K562 (cell line): ENCODE measurements around the gene PACS1. TPM values are rescaled to one million over a fixed set of nuclear protein-coding genes. Genes with fewer than 3 reads are reported as not detected.

Experiments
- ATAC-seq: fragments of 200-7000 bp; cut with Tn5 transposase; 3 replicates; pipeline ENCODE4 v1.9.1; 2020; ENCODE audit warnings: moderate library complexity
- BruUV-seq: library from RNA; stranded (reverse); fragments of 400-500 nt; replicated peaks from 2 replicates; lab custom pipeline; 2021; lab: Mats Ljungman, UMichigan
- CTCF ChIA-PET: fragments of 300-600 bp; formaldehyde crosslinking; extraction: SDS; loops from one replicate; lab custom pipeline; 2021; ENCODE audit warnings: low intra/inter-chr PET ratio; lab: Yijun Ruan, JAX
- POLR2A ChIA-PET: fragments of 300-600, 350-650 bp; sonication (Branson Sonifier 250); formaldehyde crosslinking; extraction: SDS; loops from one replicate; lab custom pipeline; 2021; ENCODE audit warnings: antibody characterized with exemption, inconsistent platforms; lab: Yijun Ruan, JAX
- DNase-seq, 4 experiments: peaks; one replicate each; pipeline versions ENCODE4 v3.0.0 to v3.0.0-alpha.2; 2011 to 2018; ENCODE audit warnings: low spot score in 3 of 4, mixed read lengths in 3 of 4; ENCODE audit errors: extremely low read depth in 1 of 4
- FAIRE-seq: peaks from 2 replicates; lab custom pipeline; 2011; peaks lifted over from hg19 to GRCh38; lab: Jason Lieb, UNC
- H2AFZ ChIP-seq: 2 replicates; pipeline ENCODE4 v1.6.0; 2011; ENCODE audit warnings: low read depth, low read length, control low read depth, inconsistent platforms
- H3K27ac ChIP-seq: fragments of 200-600 bp; 3 replicates; pipeline ENCODE4 v1.8.0; 2011; ENCODE audit warnings: low read depth, mild to moderate bottlenecking, control low read depth, inconsistent platforms, low read length, moderate library complexity, mixed read lengths; ENCODE audit errors: extremely low read depth
- H3K27me3 ChIP-seq, 2 experiments: fragments of 300-600 bp in 1 of 2; 2 replicates in 1 of 2; 3 replicates in 1 of 2; pipeline versions ENCODE4 v1.6.0 to v1.8.0; 2011; ENCODE audit warnings: inconsistent platforms in 2 of 2, low read length in 2 of 2, mild to moderate bottlenecking in 1 of 2, mixed read lengths in 1 of 2, moderate library complexity in 1 of 2; ENCODE audit not compliant: control insufficient read depth in 2 of 2, insufficient read depth in 2 of 2
- H3K36me3 ChIP-seq: fragments of 300-600 bp; 3 replicates; pipeline ENCODE4 v1.8.0; 2011; ENCODE audit warnings: mild to moderate bottlenecking, low read length, inconsistent platforms; ENCODE audit not compliant: control insufficient read depth, insufficient read depth
- H3K4me1 ChIP-seq, 2 experiments: fragments of 200-600 bp in 1 of 2; replicated peaks in 1 of 2; 2 replicates in 1 of 2; 3 replicates in 1 of 2; pipeline versions ENCODE4 v1.5.1 to v1.8.0; 2011; ENCODE audit warnings: inconsistent platforms in 2 of 2, low read length in 2 of 2, mild to moderate bottlenecking in 1 of 2, mixed read lengths in 1 of 2, moderate library complexity in 1 of 2; ENCODE audit not compliant: control insufficient read depth in 2 of 2, insufficient read depth in 2 of 2
- H3K4me2 ChIP-seq: 2 replicates; pipeline ENCODE4 v1.6.1; 2011; ENCODE audit warnings: low read length, control low read depth, inconsistent platforms, mixed read lengths; ENCODE audit not compliant: insufficient read depth
- H3K4me3 ChIP-seq: fragments of 200-600 bp; sonication (generic), shearing (Covaris generic); 2 replicates; pipeline ENCODE4 v1.5.1; 2016; ENCODE audit warnings: control low read depth, inconsistent platforms
- H3K79me2 ChIP-seq: fragments of 200-600 bp; 3 replicates; pipeline ENCODE4 v1.8.0; 2011; ENCODE audit warnings: low read length, inconsistent platforms; ENCODE audit not compliant: control insufficient read depth, insufficient read depth
- H3K9ac ChIP-seq, 2 experiments: 2 replicates each; pipeline versions ENCODE4 v1.6.0 to v1.6.1; 2011; ENCODE audit warnings: low read depth in 2 of 2, low read length in 2 of 2, control low read depth in 1 of 2, inconsistent platforms in 1 of 2, mild to moderate bottlenecking in 1 of 2, mixed read lengths in 1 of 2; ENCODE audit not compliant: insufficient read depth in 1 of 2
- H3K9me1 ChIP-seq: one replicate; pipeline ENCODE4 v1.6.0; 2011; ENCODE audit warnings: inconsistent platforms, mild to moderate bottlenecking, low read length, moderate library complexity; ENCODE audit not compliant: control insufficient read depth, insufficient read depth
- H3K9me3 ChIP-seq: replicated peaks from 2 replicates; pipeline ENCODE4 v1.5.1; 2011; ENCODE audit warnings: low read depth, low read length, inconsistent platforms; ENCODE audit not compliant: control insufficient read depth, insufficient read depth
- H4K20me1 ChIP-seq: replicated peaks from 2 replicates; pipeline ENCODE4 v1.6.1; 2011; ENCODE audit warnings: low read length, inconsistent platforms, mixed read lengths; ENCODE audit not compliant: control insufficient read depth, insufficient read depth
- CCNT2 ChIP-seq: IDR thresholded peaks from 2 replicates; pipeline ENCODE4 v1.6.1; 2011; ENCODE audit warnings: borderline replicate concordance, low read depth, mild to moderate bottlenecking, moderate library complexity, mixed read lengths, low read length; ENCODE audit not compliant: insufficient read length; ENCODE audit errors: extremely low read depth
- EHMT2 ChIP-seq: fragments of 450-650 bp; IDR thresholded peaks from 2 replicates; pipeline ENCODE4 v1.6.1; 2018; ENCODE audit warnings: antibody characterized with exemption
- NFIX ChIP-seq: fragments of 250-450 bp; sonication (Bioruptor Pico); IDR thresholded peaks from 2 replicates; pipeline ENCODE4 v1.4.0; 2020; ENCODE audit warnings: low read depth, mild to moderate bottlenecking, moderate library complexity
- POLR3G ChIP-seq: IDR thresholded peaks from 2 replicates; pipeline ENCODE4 v1.6.1; 2011; ENCODE audit not compliant: insufficient read length, insufficient replicate concordance; ENCODE audit errors: extremely low read depth
- TFAM ChIP-seq: fragments of 250-450 bp; sonication (Bioruptor Pico); conservative IDR thresholded peaks from 2 replicates; pipeline ENCODE4 v1.5.0; 2021; ENCODE audit warnings: mild to moderate bottlenecking, moderate library complexity
- ZC3H11A ChIP-seq: IDR thresholded peaks from 2 replicates; pipeline ENCODE4 v1.6.1; 2012; ENCODE audit warnings: low read depth, low read length, improper control_type of control experiment
- ZNF133 ChIP-seq: fragments of 250-450 bp; sonication (Bioruptor Pico); IDR thresholded peaks from 2 replicates; pipeline ENCODE4 v1.4.0; 2020; ENCODE audit warnings: mild to moderate bottlenecking
- ZNF263 ChIP-seq: sonication (generic); formaldehyde crosslinking; IDR thresholded peaks from 2 replicates; pipeline ENCODE4 v1.8.0; 2022; ENCODE audit warnings: mild to moderate bottlenecking, missing genetic modification reagents, borderline replicate concordance
- ZNF3 ChIP-seq: fragments of 250-450 bp; sonication (Bioruptor Pico); IDR thresholded peaks from 2 replicates; pipeline ENCODE4 v1.5.0; 2021; ENCODE audit warnings: mild to moderate bottlenecking, moderate library complexity
- WGBS: fragments of 100-300 bp; shearing (Covaris generic); methylation state at CpG from one replicate; pipeline ENCODE4 v1.1.6; 2016; ENCODE audit warnings: low coverage, mixed read lengths; ENCODE audit not compliant: insufficient coverage; ENCODE audit errors: missing lambda C conversion rate; 5-methylcytosine and 5-hydroxymethylcytosine counted together
- in situ Hi-C: fragments of 300-500 bp; cut with MboI; formaldehyde crosslinking; loops from 4 replicates; pipeline ENCODE4 v1.15.0; 2018; ENCODE audit warnings: inconsistent platforms, mixed read lengths
- intact Hi-C: fragments of 100-400 bp; cut with micrococcal nuclease; formaldehyde crosslinking; loops from 2 replicates; pipeline ENCODE4 v1.14.2; 2022
- polyA plus RNA-seq, 8 experiments: library from polyadenylated mRNA; depleted of rRNA in 4 of 8; stranded (reverse) in 5 of 8; unstranded in 3 of 8; fragments of >200 nt; fragmentation: Nextera tagmentation in 2 of 8; fragmentation: Illumina TruSeq in 1 of 8; extraction: Ambion mirVana in 2 of 8; extraction: Trizol in 1 of 8; gene quantifications; 2 replicates each; pipeline versions ENCODE4 v1.2.1 to v1.2.3, GENCODE V29; 2011 to 2014; ENCODE audit warnings: inconsistent platforms in 1 of 8, missing spikeins in 1 of 8
- total RNA-seq, 7 experiments: library from RNA; depleted of rRNA in 6 of 7; stranded (reverse); fragments of >200 nt in 6 of 7; fragmentation: Illumina TruSeq in 2 of 7; extraction: Trizol in 2 of 7; gene quantifications; 2 replicates each; pipeline versions ENCODE4 v1.2.1 to v1.2.3, GENCODE V29; 2011 to 2021; ENCODE audit warnings: low replicate concordance in 1 of 7
- TF ChIP-seq, protein P1 (sequence below): sonication (generic); formaldehyde crosslinking; IDR thresholded peaks from 2 replicates; pipeline ENCODE4 v1.8.0; 2022; ENCODE audit warnings: mild to moderate bottlenecking, missing genetic modification reagents

PACS1 gene
- total and polyA plus RNA-seq, 9 of the 15 experiments (the other 6 are each of a cell fraction or from before 2014, with no cell fraction given), result 0.34 to 28.1 (median 8.5) TPM

DNA sequence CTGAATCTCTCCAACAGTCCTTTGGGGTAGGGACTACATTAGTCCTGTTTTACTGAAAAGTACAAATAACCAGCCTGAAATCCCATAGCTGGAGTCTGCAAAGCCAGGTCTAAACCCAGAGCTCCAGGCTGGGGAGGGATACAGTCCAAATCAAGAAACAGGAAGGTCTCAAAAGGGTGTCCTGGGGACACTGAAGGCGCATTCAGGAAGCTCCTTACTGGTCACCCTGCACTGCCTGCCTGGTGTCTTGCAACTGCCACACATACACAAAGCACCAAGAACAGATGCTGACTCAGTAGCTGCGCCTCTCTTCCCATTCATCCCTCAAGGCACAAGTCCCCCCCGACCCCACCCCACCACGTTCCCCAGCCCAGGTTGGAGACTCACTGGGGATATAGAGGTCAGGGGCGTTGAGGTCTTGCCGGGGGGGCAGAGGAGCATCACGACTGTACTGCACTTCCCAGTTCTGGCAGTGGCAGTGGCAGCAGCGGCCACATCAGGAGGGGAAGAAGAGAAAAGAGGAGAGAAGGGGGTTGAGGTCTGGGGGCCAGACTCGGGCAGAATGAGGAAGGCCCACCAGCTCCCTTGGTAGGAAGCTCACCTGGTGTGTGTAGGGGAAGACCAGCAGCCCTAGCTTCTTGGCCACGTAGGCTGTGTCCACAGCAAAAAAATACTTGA is 217.3 kb downstream of the PACS1 start:
- Histone ChIP-seq H3K27ac (no peak overlapping the region), H3K79me2 (peaks cover 24% of the 10 kb centered on the region)
- POLR2A ChIA-PET, result interaction anchor here (0.6 to 2.6 kb wide), 6 partner anchors 10 to 74 kb away, joined by 3 to 18 read pairs (median 3); no protein-coding TSS in a partner anchor

More for the DNA sequence above, 217.3 kb downstream of the PACS1 start:
- peaks cover 21 to 66% of the 10 kb centered on the region in 2 experiments for H3K4me1 ChIP-seq
- 84% methylated on average over 10 of the region's 10 CpGs for WGBS
- H3K36me3 ChIP-seq, result peaks cover 37% of the 10 kb centered on the region; the same call in 2 of the 3 replicates
- peak overlapping the region; percentile 93 to 100; a peak in 3 of 4 replicates for H3K9ac ChIP-seq
- TF ChIP-seq ZNF3, result no peak
- TF ChIP-seq NFIX, result no peak
- TF ChIP-seq TFAM (CRISPR knock-in tag), result no peak
- no peak for TF ChIP-seq EHMT2
- no peak for TF ChIP-seq POLR3G
- no peak for TF ChIP-seq ZC3H11A
- TF ChIP-seq ZNF133 (CRISPR knock-in tag), result no peak
- TF ChIP-seq ZNF263 (CRISPR knock-in tag), result no peak
- TF ChIP-seq, protein P1, sequence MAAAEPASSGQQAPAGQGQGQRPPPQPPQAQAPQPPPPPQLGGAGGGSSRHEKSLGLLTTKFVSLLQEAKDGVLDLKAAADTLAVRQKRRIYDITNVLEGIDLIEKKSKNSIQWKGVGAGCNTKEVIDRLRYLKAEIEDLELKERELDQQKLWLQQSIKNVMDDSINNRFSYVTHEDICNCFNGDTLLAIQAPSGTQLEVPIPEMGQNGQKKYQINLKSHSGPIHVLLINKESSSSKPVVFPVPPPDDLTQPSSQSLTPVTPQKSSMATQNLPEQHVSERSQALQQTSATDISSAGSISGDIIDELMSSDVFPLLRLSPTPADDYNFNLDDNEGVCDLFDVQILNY, result no peak
- no peak for TF ChIP-seq CCNT2
- in situ Hi-C loops, result no loop called here
- H3K4me3 ChIP-seq, result no peak overlapping the region
- intact Hi-C loops, result no loop called here
- H3K27me3 ChIP-seq, result no peaks in the 10 kb centered on the region
- BruUV-seq, result no TSS peak
- H3K9me1 ChIP-seq, result peaks cover 4% of the 10 kb centered on the region
- ATAC-seq (no peak), FAIRE-seq (no peak), DNase-seq (no peak)
- H3K9me3 ChIP-seq, result no peaks in the 10 kb centered on the region
- no peak overlapping the region for H2AFZ ChIP-seq
- CTCF ChIA-PET, result interaction anchor here (1.2 kb wide), 1 partner anchor 64 kb away, joined by 3 read pairs; no protein-coding TSS in a partner anchor
- H3K4me2 ChIP-seq, result peak overlapping the region; percentile 100
- peaks cover 13% of the 10 kb centered on the region for H4K20me1 ChIP-seq
